BLaER1 treated with 17β-estradiol and CSF1 and Interleukin-3, amounts not matched to agents 10 nM and 100 nM (cell line): ENCODE data around the gene ASIC2.

ENCODE experiments used
- H3K27ac ChIP-seq, 11 experiments: shearing (Covaris generic); formaldehyde crosslinking; 2 replicates each; pipeline ENCODE4 v1.8.1; 2022
- H3K27me3 ChIP-seq, 11 experiments: shearing (Covaris generic); formaldehyde crosslinking; 2 replicates each; pipeline ENCODE4 v1.8.1; 2022
- H3K36me3 ChIP-seq, 11 experiments: shearing (Covaris generic); formaldehyde crosslinking; 2 replicates each; pipeline ENCODE4 v1.8.1; 2022
- H3K4me1 ChIP-seq, 10 experiments: shearing (Covaris generic); formaldehyde crosslinking; 2 replicates each; pipeline ENCODE4 v1.8.1; 2022
- H3K4me2 ChIP-seq, 11 experiments: shearing (Covaris generic); formaldehyde crosslinking; 2 replicates each; pipeline ENCODE4 v1.8.1; 2022
- H3K4me3 ChIP-seq, 10 experiments: shearing (Covaris generic); formaldehyde crosslinking; 2 replicates each; pipeline ENCODE4 v1.8.1; 2022
- H3K9ac ChIP-seq, 11 experiments: shearing (Covaris generic); formaldehyde crosslinking; 2 replicates each; pipeline ENCODE4 v1.8.1; 2022
- H3K9me3 ChIP-seq, 11 experiments: shearing (Covaris generic); formaldehyde crosslinking; replicated peaks in 1 of 11; 2 replicates each; pipeline ENCODE4 v1.8.1; 2022
- H4K20me1 ChIP-seq, 11 experiments: shearing (Covaris generic); formaldehyde crosslinking; 2 replicates each; pipeline ENCODE4 v1.8.1; 2022
- Cebpa-rat ChIP-seq, 11 experiments: shearing (Covaris generic); IDR thresholded peaks; 2 replicates each; pipeline ENCODE4 v1.8.1; 2022

The ASIC2 gene

DNA sequence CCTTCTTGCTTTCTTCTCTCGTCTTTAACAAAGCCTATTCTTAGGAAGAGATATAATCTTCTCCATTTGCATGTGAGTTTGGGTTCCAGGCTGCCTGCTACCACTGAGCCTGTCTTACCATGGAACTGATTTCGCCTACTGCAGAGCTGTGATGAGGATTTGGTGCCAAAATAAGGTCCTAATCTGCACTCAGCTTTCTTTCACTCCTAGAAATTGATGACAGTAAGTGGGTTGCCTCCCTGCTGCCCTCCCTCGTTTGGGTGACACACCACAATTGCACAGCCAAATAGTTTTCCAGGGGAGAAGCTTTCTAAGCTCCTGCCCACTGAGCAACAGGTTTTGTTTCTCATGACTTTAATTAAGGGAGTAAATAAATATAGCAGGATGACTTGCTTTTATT, 25.1 kb upstream of the ASIC2 start:
- Histone ChIP-seq H3K36me3 (no peaks in the 10 kb centered on the region), H3K27me3 (no peaks in the 10 kb centered on the region), H3K9me3 (no peaks in the 10 kb centered on the region), H3K9ac (no peak overlapping the region), H3K27ac (no peak overlapping the region), H4K20me1 (no peaks in the 10 kb centered on the region; a peak in 1 of 22 replicates), H3K4me3 (no peak overlapping the region), H3K4me2 (peak overlapping the region in 3 of 11 experiments; percentile 2 to 8 (median 4); a peak in 2 of 22 replicates), H3K4me1 (peaks cover 11 to 19% (median 17%) of the 10 kb centered on the region in 10 experiments)
- TF ChIP-seq Cebpa-rat (IDR thresholded peaks at IDR 0.05): no peak

DNA sequence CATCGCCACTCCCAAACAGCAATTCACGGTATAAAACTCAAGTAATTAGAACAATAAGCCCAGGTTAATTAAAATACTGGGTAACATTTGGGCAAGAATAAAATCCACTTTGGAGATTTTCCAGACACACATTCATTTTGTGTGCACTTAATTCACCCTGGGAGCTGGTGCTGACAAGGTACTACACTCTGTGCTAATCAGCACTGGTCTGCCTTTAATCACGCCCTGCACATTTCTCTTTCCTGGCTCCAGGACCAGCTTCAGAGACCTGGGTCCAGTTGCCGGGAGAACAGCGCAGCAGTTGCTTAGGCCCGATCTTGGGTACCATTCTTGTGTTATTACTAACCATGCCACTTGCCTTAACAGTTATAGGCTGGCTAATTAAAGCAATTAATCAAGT, 23.7 kb upstream of the ASIC2 start:
- no peaks in the 10 kb centered on the region for H3K9me3 ChIP-seq
- H3K4me1 ChIP-seq: peaks cover 14 to 29% (median 24%) of the 10 kb centered on the region in 10 experiments

DNA sequence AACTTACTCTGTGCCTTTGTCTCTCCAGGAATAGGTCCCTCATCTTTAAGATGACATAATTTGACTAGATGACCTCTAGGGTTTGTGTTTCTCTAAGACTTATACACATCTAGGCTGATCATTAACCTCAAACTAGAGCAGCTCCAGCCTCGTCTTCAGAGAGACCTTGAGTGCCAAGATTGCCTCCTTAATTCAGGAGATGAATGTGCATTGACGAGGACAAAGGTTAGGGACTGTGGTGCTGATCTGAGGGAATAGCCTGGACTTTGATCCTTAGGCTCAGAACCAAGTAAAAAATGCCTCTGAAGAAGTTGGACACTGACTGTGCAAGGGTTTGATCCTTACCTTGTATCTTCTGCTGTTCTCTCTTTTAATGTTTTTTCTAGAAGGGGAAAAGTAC, 17.2 kb upstream of the ASIC2 start:
- no peak for TF ChIP-seq Cebpa-rat (IDR thresholded peaks at IDR 0.05)

More for the DNA sequence above, 23.7 kb upstream of the ASIC2 start:
- no peak overlapping the region for H3K9ac ChIP-seq
- TF ChIP-seq Cebpa-rat (IDR thresholded peaks at IDR 0.05): no peak
- H4K20me1 ChIP-seq: no peaks in the 10 kb centered on the region; a peak in 1 of 22 replicates
- no peak overlapping the region for H3K4me3 ChIP-seq
- H3K27me3 ChIP-seq: no peaks in the 10 kb centered on the region
- H3K36me3 ChIP-seq: no peaks in the 10 kb centered on the region
- no peak overlapping the region for H3K27ac ChIP-seq
- H3K4me2 ChIP-seq: no peak overlapping the region

DNA sequence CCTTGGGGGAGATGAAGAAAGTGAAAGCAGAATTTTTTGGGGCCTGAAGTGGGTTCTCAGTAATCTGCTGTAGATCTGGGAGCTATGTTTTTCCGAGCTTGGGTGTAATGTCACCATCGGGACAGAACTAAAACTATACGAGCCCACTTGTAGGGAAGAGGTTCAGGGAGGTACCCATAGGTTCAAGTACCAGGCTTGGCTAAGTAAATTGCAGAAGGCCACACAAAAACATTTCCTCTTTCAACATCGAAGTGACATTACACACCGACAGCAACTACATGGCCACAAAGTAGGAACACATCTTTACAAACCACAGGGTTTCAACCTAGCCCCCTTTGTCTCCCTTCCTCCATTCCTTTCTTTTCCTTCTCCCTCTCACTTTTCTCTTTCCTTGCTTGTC, 10.2 kb upstream of the ASIC2 start:
- no peaks in the 10 kb centered on the region for H3K27me3 ChIP-seq
- H3K4me3 ChIP-seq: no peak overlapping the region
- peak overlapping the region in 9 of 11 experiments; percentile 13 to 62 (median 47); a peak in 16 of 22 replicates for H3K27ac ChIP-seq
- H3K4me1 ChIP-seq: peaks cover 18 to 38% (median 36%) of the 10 kb centered on the region in 10 experiments
- peak in 4 of 11 experiments; percentile 51 to 70 (median 54); a peak in 7 of 22 replicates for TF ChIP-seq Cebpa-rat (IDR thresholded peaks at IDR 0.05)
- H3K9ac ChIP-seq: peak overlapping the region in 7 of 11 experiments; percentile 1 to 38 (median 8); a peak in 6 of 22 replicates
- no peaks in the 10 kb centered on the region for H4K20me1 ChIP-seq
- H3K4me2 ChIP-seq: peak overlapping the region; percentile 40 to 84 (median 70)
- peaks cover 9 to 21% (median 14%) of the 10 kb centered on the region in 11 experiments for H3K9me3 ChIP-seq
- H3K36me3 ChIP-seq: peaks cover 0 to 11% (median 0%) of the 10 kb centered on the region in 11 experiments; a peak in 6 of 22 replicates

More for the DNA sequence above, 17.2 kb upstream of the ASIC2 start:
- no peak overlapping the region for H3K9ac ChIP-seq
- peaks cover 14 to 29% (median 24%) of the 10 kb centered on the region in 10 experiments for H3K4me1 ChIP-seq
- H4K20me1 ChIP-seq: no peaks in the 10 kb centered on the region
- no peak overlapping the region for H3K27ac ChIP-seq
- H3K36me3 ChIP-seq: no peaks in the 10 kb centered on the region
- no peaks in the 10 kb centered on the region for H3K9me3 ChIP-seq
- H3K4me2 ChIP-seq: no peak overlapping the region
- no peak overlapping the region for H3K4me3 ChIP-seq
- no peaks in the 10 kb centered on the region for H3K27me3 ChIP-seq

DNA sequence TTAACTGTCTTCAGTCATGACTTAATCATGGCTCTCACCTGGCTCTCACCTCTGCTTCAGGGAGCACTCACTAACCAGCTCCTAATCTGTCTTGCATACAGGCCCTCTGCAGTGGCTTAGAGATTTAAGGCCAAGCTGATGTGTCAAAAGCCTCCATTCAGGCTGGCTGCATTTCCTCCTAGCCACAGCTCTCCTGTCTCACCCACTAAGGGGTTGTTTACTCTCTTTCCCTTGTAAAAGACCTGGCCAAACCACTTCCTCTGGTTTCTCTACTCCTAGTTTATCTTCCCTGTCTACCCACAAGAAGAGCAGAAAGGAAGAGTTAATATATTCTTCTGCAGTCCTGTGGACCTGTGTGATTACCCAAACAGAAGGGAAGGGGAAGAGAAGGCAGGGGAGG, 9.3 kb upstream of the ASIC2 start:
- Histone ChIP-seq H3K9ac (peak overlapping the region in 6 of 11 experiments; percentile 1 to 38 (median 16); a peak in 6 of 22 replicates), H3K4me1 (peaks cover 18 to 43% (median 38%) of the 10 kb centered on the region in 10 experiments), H4K20me1 (no peaks in the 10 kb centered on the region), H3K27ac (peak overlapping the region in 8 of 11 experiments; percentile 42 to 62 (median 52); a peak in 16 of 22 replicates), H3K9me3 (peaks cover 9 to 21% (median 14%) of the 10 kb centered on the region in 11 experiments), H3K36me3 (peaks cover 0 to 11% (median 0%) of the 10 kb centered on the region in 11 experiments; a peak in 6 of 22 replicates), H3K4me2 (peak overlapping the region; percentile 33 to 84 (median 70); a peak in 21 of 22 replicates), H3K4me3 (no peak overlapping the region), H3K27me3 (no peaks in the 10 kb centered on the region)
- no peak for TF ChIP-seq Cebpa-rat (IDR thresholded peaks at IDR 0.05)

DNA sequence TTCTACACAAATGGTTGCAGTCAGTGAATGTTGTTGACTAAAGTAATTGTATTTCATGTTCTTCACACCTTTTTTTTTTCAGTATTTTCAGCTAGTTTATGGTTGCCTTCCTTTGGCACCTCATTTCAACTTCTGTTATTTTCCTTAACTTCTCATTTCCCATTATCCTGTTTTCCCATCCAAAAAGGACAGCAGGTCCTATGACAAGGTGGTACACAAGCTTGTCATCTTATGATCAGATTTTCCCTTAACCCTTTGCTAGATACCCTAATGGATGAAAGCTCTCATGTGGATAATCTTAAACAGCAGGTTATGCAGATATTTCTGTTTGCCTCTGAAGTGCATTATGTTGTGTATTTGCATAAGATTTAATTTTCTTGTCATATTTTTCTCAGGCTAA, 7.1 kb upstream of the ASIC2 start:
- Histone ChIP-seq H3K4me1 (peaks cover 18 to 64% (median 60%) of the 10 kb centered on the region in 10 experiments), H3K36me3 (peaks cover 0 to 11% (median 0%) of the 10 kb centered on the region in 11 experiments; a peak in 6 of 22 replicates), H3K27ac (no peak overlapping the region), H3K4me2 (no peak overlapping the region), H4K20me1 (no peaks in the 10 kb centered on the region), H3K9ac (no peak overlapping the region), H3K27me3 (no peaks in the 10 kb centered on the region), H3K9me3 (peaks cover 9 to 21% (median 14%) of the 10 kb centered on the region in 11 experiments), H3K4me3 (no peak overlapping the region)
- TF ChIP-seq Cebpa-rat (IDR thresholded peaks at IDR 0.05): no peak

DNA sequence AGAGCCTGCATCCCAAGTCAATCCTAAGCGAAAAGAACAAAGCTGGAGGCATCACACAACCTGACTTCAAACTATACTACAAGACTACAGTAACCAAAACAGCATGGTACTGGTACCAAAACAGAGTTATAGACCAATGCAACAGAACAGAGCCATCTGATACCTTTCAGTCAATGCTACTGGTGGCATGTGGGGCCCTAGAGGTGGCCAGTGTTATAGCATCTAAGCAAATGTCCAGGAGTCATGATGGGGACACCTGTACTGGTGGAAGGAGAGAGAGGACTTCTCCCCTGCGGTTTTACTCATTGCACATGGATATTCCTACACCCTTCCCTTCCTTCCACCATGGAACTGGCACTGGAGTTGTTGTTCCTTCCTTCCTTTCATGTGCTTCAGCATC, 6.0 kb upstream of the ASIC2 start:
- Histone ChIP-seq H3K4me2 (no peak overlapping the region), H3K27me3 (peaks cover 0 to 1% (median 0%) of the 10 kb centered on the region in 11 experiments; a peak in 4 of 22 replicates), H3K27ac (no peak overlapping the region), H3K4me1 (peaks cover 18 to 68% (median 65%) of the 10 kb centered on the region in 10 experiments), H3K9me3 (peaks cover 9 to 21% (median 14%) of the 10 kb centered on the region in 11 experiments), H3K9ac (no peak overlapping the region), H4K20me1 (peaks cover 0 to 2% (median 0%) of the 10 kb centered on the region in 11 experiments; a peak in 1 of 22 replicates), H3K36me3 (peaks cover 0 to 11% (median 0%) of the 10 kb centered on the region in 11 experiments; a peak in 6 of 22 replicates), H3K4me3 (no peak overlapping the region)
- TF ChIP-seq Cebpa-rat (IDR thresholded peaks at IDR 0.05): no peak

DNA sequence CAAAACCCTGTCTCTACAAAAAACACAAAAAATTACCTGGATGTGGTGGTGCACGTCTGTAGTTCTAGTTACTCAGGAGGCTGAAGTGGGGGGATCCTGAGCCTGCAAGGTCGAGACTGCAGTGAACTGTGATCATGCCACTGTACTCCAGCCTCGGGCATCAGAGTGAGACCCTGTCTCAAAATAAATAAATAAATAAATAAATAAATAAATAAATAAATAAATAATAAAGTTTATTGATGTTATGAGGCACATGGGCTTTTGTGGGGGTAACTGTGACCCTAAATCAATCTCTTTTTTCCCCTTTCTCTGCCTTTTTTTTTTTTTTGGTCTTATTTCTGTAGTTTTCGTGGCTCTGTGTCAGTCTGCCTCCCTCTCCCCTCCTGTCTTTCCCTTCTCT, 4.5 kb upstream of the ASIC2 start:
- peaks cover 0 to 16% (median 0%) of the 10 kb centered on the region in 11 experiments; a peak in 6 of 22 replicates for H3K27me3 ChIP-seq
- H4K20me1 ChIP-seq: peaks cover 0 to 9% (median 0%) of the 10 kb centered on the region in 11 experiments; a peak in 2 of 22 replicates
- peak overlapping the region in 7 of 11 experiments; percentile 93 to 100 (median 98); a peak in 10 of 22 replicates for H3K4me2 ChIP-seq
- H3K4me1 ChIP-seq: peaks cover 15 to 68% (median 59%) of the 10 kb centered on the region in 10 experiments
- peak overlapping the region in 1 of 11 experiments; percentile 89; a peak in 1 of 22 replicates for H3K27ac ChIP-seq
- H3K9me3 ChIP-seq: peaks cover 9 to 21% (median 14%) of the 10 kb centered on the region in 11 experiments
- no peak overlapping the region for H3K4me3 ChIP-seq
- peaks cover 0 to 11% (median 0%) of the 10 kb centered on the region in 11 experiments; a peak in 6 of 22 replicates for H3K36me3 ChIP-seq
- H3K9ac ChIP-seq: no peak overlapping the region
- TF ChIP-seq Cebpa-rat (IDR thresholded peaks at IDR 0.05): no peak

DNA sequence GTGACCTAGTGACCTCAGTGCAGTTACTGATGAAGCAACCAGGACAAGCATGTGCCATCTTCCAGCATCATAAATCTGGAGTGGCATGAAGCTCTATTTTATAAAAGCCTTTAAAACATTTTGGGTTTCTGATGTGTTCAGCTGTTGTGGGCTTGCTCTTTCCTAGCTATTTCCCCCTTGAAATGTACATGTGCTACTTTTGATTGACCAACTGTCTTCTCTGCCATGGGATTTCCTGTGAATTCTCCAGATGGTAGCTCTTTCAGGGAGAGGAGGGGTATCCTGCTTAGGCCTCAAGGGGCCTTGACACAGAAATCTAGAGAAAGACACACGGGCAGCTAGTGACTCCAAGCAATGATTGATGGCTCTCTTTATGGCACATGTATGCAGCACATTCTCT, 1.9 kb upstream of the ASIC2 start:
- Histone ChIP-seq H3K9ac (peak overlapping the region in 7 of 11 experiments; percentile 48 to 92 (median 88); a peak in 13 of 22 replicates), H3K4me2 (peak overlapping the region in 10 of 11 experiments; percentile 28 to 100 (median 98); a peak in 18 of 22 replicates), H3K9me3 (peaks cover 9 to 14% (median 12%) of the 10 kb centered on the region in 11 experiments), H4K20me1 (peaks cover 0 to 9% (median 0%) of the 10 kb centered on the region in 11 experiments; a peak in 4 of 22 replicates), H3K4me1 (peaks cover 8 to 67% (median 56%) of the 10 kb centered on the region in 10 experiments; a peak in 19 of 20 replicates), H3K4me3 (peak overlapping the region in 6 of 10 experiments; percentile 15 to 85 (median 80); a peak in 9 of 20 replicates), H3K36me3 (peaks cover 0 to 11% (median 0%) of the 10 kb centered on the region in 11 experiments; a peak in 6 of 22 replicates), H3K27ac (peak overlapping the region in 7 of 11 experiments; percentile 41 to 89 (median 86); a peak in 14 of 22 replicates), H3K27me3 (peaks cover 0 to 40% (median 0%) of the 10 kb centered on the region in 11 experiments; a peak in 6 of 22 replicates)
- TF ChIP-seq Cebpa-rat (IDR thresholded peaks at IDR 0.05): peak in 2 of 11 experiments; percentile 54 to 75; a peak in 3 of 22 replicates
